Astrocyte of the cerebellum (primary cell): ENCODE measurements around the gene THRB.

Experiments used
- DNase-seq: peaks from one replicate; pipeline ENCODE4 v3.0.0-alpha.2; 2011; ENCODE audit warnings: low read depth
- H3K4me3 ChIP-seq: 2 replicates; pipeline ENCODE4 v1.5.1; 2011; ENCODE audit warnings: mild to moderate bottlenecking, low read depth, low read length, moderate library complexity
- CTCF ChIP-seq: IDR thresholded peaks from 2 replicates; pipeline ENCODE4 v1.5.1; 2012; ENCODE audit warnings: low read length, low read depth, moderate library complexity, mild to moderate bottlenecking; ENCODE audit errors: missing control alignments
- in situ Hi-C: cut with HindIII; loops from 2 replicates; pipeline ENCODE4 v1.10.0; 2017; ENCODE audit warnings: low sequenced_read_pairs

The THRB gene

DNA sequence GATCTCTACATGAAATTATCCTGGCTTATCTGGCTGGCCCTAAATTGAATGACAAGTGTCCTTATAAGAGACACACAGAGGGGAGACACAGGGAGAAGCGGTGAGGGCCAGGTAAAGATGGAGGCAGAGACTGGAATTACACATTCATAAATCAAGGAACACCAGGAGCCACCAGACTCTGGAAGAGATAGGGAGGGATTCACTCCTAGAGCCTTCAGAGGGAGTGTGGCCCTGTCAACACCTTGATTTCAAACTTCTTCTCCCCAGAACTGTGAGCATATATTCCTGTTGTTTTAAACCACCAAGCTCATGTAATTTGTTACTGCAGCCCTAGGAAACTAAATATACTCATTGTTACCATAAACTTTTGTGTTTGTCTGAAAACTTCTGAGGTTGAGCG is 193.7 kb downstream of the THRB start:
- DNase-seq: no peak
- H3K4me3 ChIP-seq: no peak overlapping the region
- in situ Hi-C loops: no loop called here
- TF ChIP-seq CTCF: no peak

DNA sequence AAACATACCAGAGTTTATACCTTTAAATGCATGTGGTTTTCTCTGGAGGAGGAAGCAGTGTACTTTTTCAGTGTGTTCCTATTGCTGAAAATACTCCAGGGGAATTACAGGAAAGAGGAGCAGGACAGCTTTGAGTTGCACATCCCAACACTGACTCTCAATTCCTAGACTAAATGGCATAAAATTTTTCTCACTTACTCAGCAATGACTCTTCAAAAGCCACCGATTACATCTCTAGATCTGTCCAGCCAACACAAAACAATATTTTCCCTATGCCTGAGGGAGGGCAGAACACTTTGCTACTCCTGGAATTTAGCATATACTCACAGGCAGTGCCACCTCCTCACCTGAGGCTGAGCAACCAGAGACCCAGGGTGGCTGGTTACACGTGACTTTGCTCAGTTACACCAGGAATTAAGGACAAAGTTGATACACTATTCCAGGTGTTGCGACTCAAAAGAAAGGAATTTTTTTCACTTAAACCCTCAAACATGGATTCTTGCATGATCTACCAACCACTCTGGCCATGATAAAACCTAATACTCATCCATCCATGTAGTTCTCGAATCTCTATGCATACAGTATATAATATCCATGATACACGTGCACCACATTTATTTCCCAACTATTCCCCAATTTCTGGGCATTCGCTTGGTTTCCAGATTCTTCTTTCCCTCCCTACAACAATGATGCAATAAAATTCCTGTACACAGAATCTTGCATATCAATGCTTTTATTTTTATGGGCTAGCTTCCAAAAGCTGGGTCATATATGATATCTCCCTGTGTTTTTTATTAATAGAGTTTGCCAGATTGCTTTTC is 194.6 kb downstream of the THRB start:
- in situ Hi-C loops: loop anchor here (5.0 kb wide), 1 partner anchor 38 kb away; no protein-coding TSS in a partner anchor
- DNase-seq: no peak
- no peak for TF ChIP-seq CTCF
- no peak overlapping the region for H3K4me3 ChIP-seq

GRCh38 chr3:24299246-24299805 is 195.3 kb downstream of the THRB start:
- no peak for DNase-seq
- in situ Hi-C loops: loop anchor here (5.0 kb wide), 1 partner anchor 37 kb away; no protein-coding TSS in a partner anchor
- no peak overlapping the region for H3K4me3 ChIP-seq
- TF ChIP-seq CTCF: no peak

DNA sequence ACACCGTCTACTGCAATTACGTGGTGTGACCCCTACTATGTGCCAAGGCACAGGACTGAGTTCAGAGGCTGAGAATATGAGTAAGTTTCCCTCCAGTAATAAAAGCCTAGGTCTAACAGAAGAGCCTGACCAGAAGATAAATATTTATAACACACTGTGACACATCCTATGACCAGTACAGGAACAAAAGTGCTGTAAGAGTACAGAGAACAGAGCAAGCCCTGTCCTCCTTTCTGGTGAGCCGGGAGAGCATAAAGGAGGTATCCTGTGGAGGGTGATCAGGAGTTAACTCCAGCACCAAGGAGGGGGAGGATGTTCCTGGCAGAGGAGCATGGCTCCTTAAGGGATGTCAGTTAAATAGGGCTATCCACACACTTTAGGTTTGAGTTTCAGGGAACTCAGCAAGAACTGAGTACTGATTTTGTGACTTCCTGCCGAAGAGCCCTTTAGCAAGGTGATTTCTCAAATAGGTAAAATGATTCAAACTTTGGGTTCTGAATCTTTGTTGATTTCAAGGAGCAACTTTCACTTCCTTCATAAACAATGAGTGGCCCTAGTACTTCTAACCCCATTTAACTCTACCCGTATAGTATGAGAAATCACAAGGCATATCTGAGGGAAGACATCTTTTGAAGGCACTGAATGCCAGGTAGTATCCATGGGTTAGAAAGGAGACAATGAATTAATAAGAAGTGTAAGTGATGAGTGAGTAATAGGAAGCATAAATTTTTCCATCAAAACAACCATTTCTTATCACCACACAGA is 198.0 kb downstream of the THRB start:
- in situ Hi-C loops: loop anchor here (5.0 kb wide), 1 partner anchor 34 kb away; no protein-coding TSS in a partner anchor
- no peak overlapping the region for H3K4me3 ChIP-seq
- no peak for TF ChIP-seq CTCF
- no peak for DNase-seq

- in situ Hi-C loops: no loop called here
- DNase-seq: no peak
- H3K4me3 ChIP-seq: no peak overlapping the region
- no peak for TF ChIP-seq CTCF
Measured at GRCh38 chr3:24294150-24294549, 200.5 kb downstream of the THRB start.

- no peak for DNase-seq
- in situ Hi-C loops: no loop called here
- TF ChIP-seq CTCF: no peak
- H3K4me3 ChIP-seq: no peak overlapping the region
Measured at GRCh38 chr3:24291646-24292045, 203.0 kb downstream of the THRB start.
